Caco-2 (cell line): ENCODE results near the gene MTERF2. TPM values are rescaled to one million over a fixed set of nuclear protein-coding genes. Genes with fewer than 3 reads are reported as not detected.

Source experiments
- BruUV-seq: library from RNA; stranded (reverse); fragments of 400-500 nt; replicated peaks from 2 replicates; lab custom pipeline; 2021; lab: Mats Ljungman, UMichigan
- CTCF ChIA-PET: fragments of 300-600 bp; sonication (Branson Sonifier 250); formaldehyde crosslinking; loops from one replicate; lab custom pipeline; 2022; ENCODE audit warnings: antibody characterized with exemption; lab: Charles Lee
- POLR2A ChIA-PET: fragments of 300-600 bp; sonication (Branson Sonifier 250); formaldehyde crosslinking; loops from one replicate; lab custom pipeline; 2022; ENCODE audit warnings: antibody characterized with exemption; lab: Charles Lee
- DNase-seq, 2 experiments: peaks; one replicate each; pipeline versions ENCODE4 v3.0.0 to v3.0.0-alpha.2; 2020 to 2022
- H3K27me3 ChIP-seq: replicated peaks from 2 replicates; pipeline ENCODE4 v1.6.0; 2011; ENCODE audit warnings: low read length; ENCODE audit not compliant: control insufficient read depth, insufficient read depth
- H3K36me3 ChIP-seq: 2 replicates; pipeline ENCODE4 v1.5.1; 2011; ENCODE audit warnings: low read length; ENCODE audit not compliant: control insufficient read depth, insufficient read depth
- H3K4me1 ChIP-seq: fragments of 250-450 bp; sonication (Bioruptor Pico); 2 replicates; pipeline ENCODE4 v1.5.1; 2020; ENCODE audit warnings: mild to moderate bottlenecking
- H3K4me3 ChIP-seq: 2 replicates; pipeline ENCODE4 v1.5.1; 2011; ENCODE audit warnings: low read depth, mild to moderate bottlenecking, control low read depth, low read length
- H3K9me3 ChIP-seq: fragments of 250-450 bp; sonication (Bioruptor Pico); 2 replicates; pipeline ENCODE4 v1.5.1; 2020; ENCODE audit warnings: mild to moderate bottlenecking, moderate library complexity
- H3K27ac Mint-ChIP-seq: one replicate; pipeline ENCODE4 v1.8.0; 2022; ENCODE audit warnings: mixed read lengths; ENCODE audit not compliant: unreplicated experiment
- H3K27me3 Mint-ChIP-seq: one replicate; pipeline ENCODE4 v1.8.0; 2022; ENCODE audit warnings: mixed read lengths; ENCODE audit not compliant: insufficient read depth, unreplicated experiment
- H3K36me3 Mint-ChIP-seq: one replicate; pipeline ENCODE4 v1.8.0; 2022; ENCODE audit warnings: mild to moderate bottlenecking, mixed read lengths; ENCODE audit not compliant: insufficient read depth, unreplicated experiment
- H3K4me1 Mint-ChIP-seq: one replicate; pipeline ENCODE4 v1.8.0; 2022; ENCODE audit warnings: low read depth, mixed read lengths; ENCODE audit not compliant: unreplicated experiment
- H3K4me3 Mint-ChIP-seq: one replicate; pipeline ENCODE4 v1.8.0; 2022; ENCODE audit warnings: mild to moderate bottlenecking, moderate library complexity, mixed read lengths; ENCODE audit not compliant: unreplicated experiment
- H3K9me3 Mint-ChIP-seq: one replicate; pipeline ENCODE4 v1.8.0; 2022; ENCODE audit warnings: mixed read lengths; ENCODE audit not compliant: unreplicated experiment
- CTCF ChIP-seq, 2 experiments: fragments of 200-600 bp in 1 of 2; IDR thresholded peaks; 1 replicate in 1 of 2; 2 replicates in 1 of 2; pipeline versions ENCODE4 v1.5.1 to v1.8.0; 2011 to 2022; ENCODE audit warnings: antibody characterized with exemption in 1 of 2, control low read depth in 1 of 2, inconsistent platforms in 1 of 2, low read depth in 1 of 2, low read length in 1 of 2, mild to moderate bottlenecking in 1 of 2, moderate library complexity in 1 of 2; ENCODE audit not compliant: insufficient read depth in 1 of 2, severe bottlenecking in 1 of 2, unreplicated experiment in 1 of 2
- intact Hi-C: fragments of 100-400 bp; cut with micrococcal nuclease; formaldehyde crosslinking; loops from one replicate; pipeline ENCODE4 v1.10.0; 2022; ENCODE audit not compliant: unreplicated experiment
- total RNA-seq: library from RNA; stranded (reverse); gene quantifications from 2 replicates; pipeline ENCODE4 v1.2.3, GENCODE V29; 2022

Gene MTERF2
- total RNA-seq, 1 experiment from 2014 or later, result 9.8 TPM

GRCh38 chr12:107014055-107014454 lies 27.1 kb upstream of the MTERF2 start:
- Mint-ChIP-seq H3K27ac (no peak overlapping the region), H3K4me3 (no peak overlapping the region), H3K27me3 (no peaks in the 10 kb centered on the region), H3K4me1 (no peaks in the 10 kb centered on the region), H3K9me3 (no peaks in the 10 kb centered on the region), H3K36me3 (peaks cover 9% of the 10 kb centered on the region)
- intact Hi-C loops, result loop anchor here (1.0 to 5.0 kb wide), 2 partner anchors 78 to 90 kb away; partner anchors contain the start of gene CRY1
- no peaks in the 10 kb centered on the region for H3K4me1 ChIP-seq
- CTCF ChIA-PET, result interaction anchor here (0.6 to 1.4 kb wide), 3 partner anchors 27 to 301 kb away, joined by 3 to 5 read pairs (median 3); partner anchors contain the start of gene MTERF2
- TF ChIP-seq CTCF (IDR thresholded peaks at IDR 0.05; ENCODE audit: insufficient read depth in 1 of 2, low read depth in 1 of 2, low read length in 1 of 2, severe bottlenecking in 1 of 2, unreplicated experiment in 1 of 2), result peak; percentile 28 to 60
- POLR2A ChIA-PET, result no interaction called here
- DNase-seq, result peak; percentile 37 to 48
- no peaks in the 10 kb centered on the region for H3K36me3 ChIP-seq
- BruUV-seq, result no TSS peak
- H3K4me3 ChIP-seq, result no peak overlapping the region
- H3K9me3 ChIP-seq, result no peaks in the 10 kb centered on the region
- no peaks in the 10 kb centered on the region for H3K27me3 ChIP-seq

GRCh38 chr12:107012736-107013425 lies 25.9 kb upstream of the MTERF2 start:
- Histone ChIP-seq H3K36me3 (no peaks in the 10 kb centered on the region), H3K4me1 (no peaks in the 10 kb centered on the region), H3K9me3 (no peaks in the 10 kb centered on the region), H3K4me3 (no peak overlapping the region), H3K27me3 (no peaks in the 10 kb centered on the region)
- Mint-ChIP-seq H3K9me3 (no peaks in the 10 kb centered on the region), H3K4me3 (no peak overlapping the region), H3K4me1 (no peaks in the 10 kb centered on the region), H3K36me3 (peaks cover 9% of the 10 kb centered on the region), H3K27ac (no peak overlapping the region), H3K27me3 (no peaks in the 10 kb centered on the region)
- ChIA-PET CTCF (interaction anchor here (1.3 to 1.4 kb wide), 2 partner anchors 26 to 28 kb away, joined by 3 to 5 read pairs; partner anchors contain the start of gene MTERF2), POLR2A (no interaction called here)
- DNase-seq, result no peak
- BruUV-seq, result no TSS peak
- no peak for TF ChIP-seq CTCF (IDR thresholded peaks at IDR 0.05; ENCODE audit: insufficient read depth in 1 of 2, low read depth in 1 of 2, low read length in 1 of 2, severe bottlenecking in 1 of 2, unreplicated experiment in 1 of 2)
- intact Hi-C loops, result loop anchor here (5.0 kb wide), 1 partner anchor 79 kb away; the partner anchor contains the start of gene CRY1

GRCh38 chr12:107011519-107011918 lies 24.6 kb upstream of the MTERF2 start:
- no peaks in the 10 kb centered on the region for H3K4me1 ChIP-seq
- intact Hi-C loops, result loop anchor here (5.0 kb wide), 1 partner anchor 81 kb away; the partner anchor contains the start of gene CRY1
- Mint-ChIP-seq H3K4me1 (no peaks in the 10 kb centered on the region), H3K27me3 (no peaks in the 10 kb centered on the region), H3K4me3 (no peak overlapping the region), H3K36me3 (peaks cover 5% of the 10 kb centered on the region), H3K27ac (no peak overlapping the region), H3K9me3 (no peaks in the 10 kb centered on the region)
- ChIA-PET POLR2A (no interaction called here), CTCF (no interaction called here)
- no peaks in the 10 kb centered on the region for H3K9me3 ChIP-seq
- no TSS peak for BruUV-seq
- H3K4me3 ChIP-seq, result no peak overlapping the region
- TF ChIP-seq CTCF (IDR thresholded peaks at IDR 0.05; ENCODE audit: insufficient read depth in 1 of 2, low read depth in 1 of 2, low read length in 1 of 2, severe bottlenecking in 1 of 2, unreplicated experiment in 1 of 2), result no peak
- no peaks in the 10 kb centered on the region for H3K36me3 ChIP-seq
- H3K27me3 ChIP-seq, result no peaks in the 10 kb centered on the region
- no peak for DNase-seq
